Measurements from ENCODE around the gene EVA1A.
"Not testable (repeated sequence)": the region's sequence is repeated elsewhere in the genome, so short reads cannot be mapped to it uniquely, and the experiment has no call there.

EVA1A gene

DNA sequence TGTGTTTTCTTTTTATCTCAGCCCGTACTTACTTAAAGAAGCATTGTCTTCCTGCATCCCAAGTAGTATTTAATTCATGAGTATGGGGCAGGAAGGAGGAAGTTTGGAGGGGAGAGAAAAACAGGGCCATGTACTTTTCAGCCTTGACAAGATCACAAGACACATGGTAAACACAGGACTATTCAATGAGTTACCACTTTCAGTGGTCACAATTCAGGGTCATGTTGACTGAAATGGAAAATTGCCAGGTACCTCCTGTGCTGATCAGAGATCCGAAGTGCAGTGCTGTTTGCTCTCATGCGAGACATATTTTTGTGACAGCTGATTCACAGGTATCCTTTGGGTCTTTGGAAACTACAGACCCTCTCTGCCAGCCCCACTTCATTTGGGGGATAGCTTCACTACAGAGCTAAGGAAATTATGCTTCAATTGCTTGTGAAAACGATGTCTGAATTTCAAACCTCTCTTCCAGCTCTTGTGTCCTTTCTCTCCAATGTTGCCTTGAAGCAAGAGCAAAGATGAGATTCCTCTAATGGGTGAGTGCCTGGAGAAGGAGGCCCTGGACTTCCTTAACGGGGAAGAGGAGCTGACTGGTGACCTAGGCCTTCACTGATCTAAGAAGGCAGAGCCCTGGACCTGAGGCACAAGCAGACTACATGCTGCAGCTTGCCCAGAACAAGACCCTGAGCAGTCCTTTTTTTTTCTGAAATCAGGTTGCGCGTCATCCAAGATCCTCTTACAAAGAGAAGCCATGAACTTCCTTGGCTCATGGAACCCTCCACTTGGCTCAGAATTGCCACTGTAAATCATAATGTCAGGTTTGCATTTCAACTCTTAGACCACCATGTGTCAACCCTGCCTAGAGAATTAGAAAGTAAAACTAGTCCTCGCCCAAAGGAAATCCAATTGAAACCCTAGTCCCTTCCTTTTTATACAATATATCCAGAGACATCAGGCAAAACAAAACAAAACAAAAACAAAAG, 44.1 kb downstream of the EVA1A start:
- no peak for DNase-seq

DNA sequence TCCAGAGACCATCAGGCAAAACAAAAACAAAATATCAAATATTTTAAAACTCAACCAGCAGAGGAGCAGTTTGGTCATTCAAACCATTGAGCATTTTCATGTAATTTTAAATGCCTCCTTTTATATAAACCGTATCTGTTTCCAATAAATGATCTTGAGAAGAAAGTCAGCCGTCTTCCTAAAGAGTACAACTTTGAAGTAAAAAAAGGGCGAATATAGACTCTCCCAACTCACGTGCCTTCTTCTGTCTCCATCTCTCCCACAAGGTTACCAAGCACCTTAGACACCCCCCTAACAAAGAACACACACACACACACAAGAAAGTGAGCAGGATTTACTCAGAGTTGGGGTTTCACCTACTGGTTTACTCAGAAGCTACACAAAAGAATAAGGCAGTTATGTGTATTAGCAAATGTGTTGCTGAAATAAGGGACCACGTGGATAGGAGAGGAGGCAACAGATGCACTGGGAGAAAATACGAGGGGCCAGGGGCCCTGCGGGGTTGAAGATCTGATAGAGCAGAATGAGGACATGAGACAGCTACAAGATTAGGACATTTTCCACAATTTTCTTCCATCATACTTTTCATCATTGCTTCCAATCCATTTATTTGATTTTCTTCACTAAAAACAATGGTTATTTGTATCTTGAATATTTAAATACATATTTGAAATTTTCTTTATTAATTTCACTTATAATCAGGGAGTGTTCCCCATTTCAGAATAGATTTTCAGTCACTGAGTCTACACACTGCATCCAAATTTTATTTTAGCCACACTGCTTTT, 45.0 kb downstream of the EVA1A start:
- no peak for DNase-seq

DNA sequence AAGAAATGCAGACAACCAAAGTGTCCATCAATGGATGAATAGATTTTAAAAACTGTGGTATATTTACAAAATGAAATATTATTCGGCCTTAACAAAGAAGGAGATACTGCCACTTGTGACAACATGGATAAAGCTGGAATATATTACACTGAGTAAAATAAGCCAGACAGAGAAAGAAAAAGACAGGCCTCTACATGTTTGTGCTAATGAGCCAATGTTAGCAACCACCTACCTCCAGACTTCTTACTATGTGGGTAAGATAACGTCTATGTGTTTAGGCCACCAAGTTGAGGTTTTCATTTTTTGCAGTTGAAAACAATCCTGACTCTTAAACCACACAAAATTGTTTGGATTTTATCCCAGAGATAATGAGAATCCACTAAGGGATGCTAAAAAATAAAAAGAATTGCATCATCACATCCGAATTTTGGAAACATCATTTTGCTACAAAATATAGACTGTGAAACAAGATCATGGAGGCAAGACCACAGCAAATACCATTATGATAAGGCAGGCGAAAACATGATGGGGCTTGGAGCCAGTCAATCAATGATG, 47.0 kb downstream of the EVA1A start:
- no peak for DNase-seq

DNA sequence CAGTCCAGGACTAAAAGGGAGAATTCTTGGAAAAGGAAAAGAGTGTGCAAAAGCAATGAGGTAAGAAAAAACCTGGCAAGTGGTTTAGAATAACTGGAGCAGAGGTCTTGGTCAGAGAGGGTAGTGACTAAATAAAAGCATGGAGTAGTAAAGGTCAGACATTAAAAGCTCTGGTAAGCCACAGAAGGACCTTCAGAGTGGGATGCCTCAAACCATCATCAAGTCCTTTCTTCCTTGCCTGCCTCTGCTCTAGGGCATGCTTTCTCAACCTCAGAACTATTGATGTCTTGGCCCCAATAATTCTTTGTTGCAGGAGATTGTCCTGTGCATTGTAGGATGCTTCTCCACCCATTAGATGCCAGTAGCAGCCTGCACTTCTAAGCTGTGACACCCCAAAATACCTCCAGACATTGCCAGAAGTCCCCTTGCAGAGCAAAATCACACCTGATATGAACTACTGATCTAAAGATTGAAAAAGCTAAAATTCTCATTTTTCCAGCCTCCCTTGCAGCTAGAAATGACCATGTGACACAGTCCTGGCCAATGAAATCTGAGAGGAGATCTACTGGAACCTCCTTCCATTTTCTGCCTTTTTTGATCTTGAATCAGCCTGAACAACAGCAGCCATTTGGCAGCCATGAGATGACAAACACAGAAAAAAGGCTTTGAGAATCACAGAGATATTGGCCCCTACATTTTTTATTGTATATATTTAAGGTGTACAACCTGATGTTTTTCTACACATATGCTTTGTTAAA, 48.1 kb downstream of the EVA1A start:
- no peak for DNase-seq

DNA sequence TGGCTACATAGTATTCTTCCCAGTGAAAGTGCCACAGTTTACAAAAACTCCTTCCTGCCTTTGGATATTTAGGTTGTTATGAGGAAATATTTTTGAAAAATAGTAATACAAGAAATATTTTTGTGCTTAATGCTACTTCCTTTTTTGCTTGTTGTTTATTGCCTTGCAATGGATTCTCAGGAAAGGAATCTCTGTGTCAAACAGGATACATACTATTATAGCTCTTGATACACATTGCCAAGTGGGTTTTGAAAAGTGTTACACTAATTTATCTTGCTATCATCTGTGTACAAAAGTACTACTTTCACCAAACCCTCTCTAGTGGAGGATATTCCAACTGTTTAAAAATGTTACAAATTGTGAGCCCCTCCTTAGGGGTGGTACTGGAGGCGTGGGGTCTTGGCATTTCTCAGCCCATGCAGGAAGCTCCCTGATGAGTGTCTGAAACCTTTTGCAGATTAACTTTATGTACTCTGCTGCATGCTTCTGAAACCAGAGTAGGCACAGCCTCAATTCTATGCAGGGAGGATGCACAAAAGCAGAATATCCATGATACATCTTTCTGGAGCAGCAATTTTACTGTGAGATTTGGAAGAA, 54.5 kb downstream of the EVA1A start:
- DNase-seq: no peak

DNA sequence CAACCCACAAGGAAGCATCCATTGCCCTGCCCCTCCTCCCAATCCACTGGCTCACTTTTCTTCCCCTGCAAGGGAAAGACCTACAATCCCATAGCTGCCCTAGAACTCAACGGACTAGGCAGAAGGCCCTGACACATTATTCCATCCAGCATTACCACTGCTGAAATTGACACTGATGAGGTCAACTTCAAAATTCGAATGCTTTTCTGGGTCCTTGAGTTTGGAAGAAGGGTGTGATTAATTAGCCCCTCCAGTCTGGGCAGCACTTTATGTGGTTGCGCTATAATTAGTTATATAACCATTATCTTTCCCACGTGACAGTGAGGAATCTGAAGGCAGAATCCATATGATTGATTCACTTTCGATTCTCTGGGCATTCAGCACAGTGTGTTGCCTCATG, 55.7 kb downstream of the EVA1A start:
- DNase-seq: no peak

DNA sequence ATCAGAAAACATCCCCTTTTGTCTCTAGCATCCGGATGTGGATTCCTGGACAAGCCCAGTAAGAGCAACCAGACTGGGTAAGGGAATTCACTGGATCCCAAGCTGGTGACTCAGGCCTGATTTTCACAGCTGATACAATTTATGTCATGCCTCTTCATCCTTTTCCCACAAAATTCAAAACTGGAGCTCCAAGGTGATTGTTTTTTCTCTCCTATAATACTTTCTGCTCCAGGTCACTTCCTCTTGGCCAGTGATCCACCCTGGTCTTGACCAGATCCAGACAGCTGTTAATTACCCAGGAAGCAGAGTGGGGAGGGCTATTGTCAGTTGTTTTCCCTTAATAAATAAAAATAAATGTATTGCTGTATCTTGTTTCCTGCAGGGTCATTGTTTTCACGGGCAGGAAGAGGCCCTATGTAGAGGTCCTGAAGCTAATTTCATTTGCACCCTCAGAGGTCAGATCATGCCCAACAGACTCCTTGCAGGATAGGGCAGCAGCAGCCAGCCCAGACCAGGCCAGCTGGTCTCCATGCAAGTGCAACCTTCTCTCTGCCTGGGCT, 57.6 kb downstream of the EVA1A start:
- no peak for DNase-seq

DNA sequence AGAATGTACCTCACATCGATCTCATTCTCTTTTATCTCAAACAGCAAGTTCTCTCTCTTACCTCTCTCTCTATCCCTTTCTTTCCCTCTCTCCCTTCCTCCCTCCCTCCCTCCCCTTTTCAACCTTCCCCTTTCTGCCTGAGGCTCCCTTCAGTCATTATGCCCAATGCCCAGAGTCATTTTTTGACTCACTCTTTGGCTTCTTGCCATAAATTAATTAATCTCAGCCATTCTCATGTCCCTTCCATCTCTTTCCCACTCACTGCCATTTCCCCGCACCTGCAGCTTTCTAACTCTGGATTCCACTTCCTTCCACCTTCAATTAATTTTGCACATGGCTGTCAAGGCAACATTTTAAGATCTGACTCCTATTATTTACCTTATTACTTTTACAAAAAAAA, 60.1 kb downstream of the EVA1A start:
- DNase-seq: no peak

DNA sequence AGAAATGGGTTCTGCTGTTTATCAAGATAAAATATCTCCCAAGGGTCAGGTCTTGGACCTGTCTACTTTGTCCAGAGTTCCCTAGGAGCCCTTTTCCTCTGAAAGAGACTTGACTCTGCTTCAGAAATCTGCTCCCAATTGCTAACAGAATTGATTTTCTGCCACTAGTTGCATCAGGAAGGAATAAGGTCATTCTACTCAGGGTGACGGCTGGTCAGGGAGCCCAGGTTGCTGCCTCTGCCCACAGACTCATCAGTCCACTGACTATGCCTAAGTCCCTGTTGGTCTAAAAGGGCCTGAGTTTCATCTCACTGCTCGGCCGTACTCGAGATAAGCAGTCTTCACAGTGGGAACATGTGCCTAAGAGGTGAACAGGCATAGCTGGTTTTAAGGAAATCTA, 61.2 kb downstream of the EVA1A start:
- no peak for DNase-seq

DNA sequence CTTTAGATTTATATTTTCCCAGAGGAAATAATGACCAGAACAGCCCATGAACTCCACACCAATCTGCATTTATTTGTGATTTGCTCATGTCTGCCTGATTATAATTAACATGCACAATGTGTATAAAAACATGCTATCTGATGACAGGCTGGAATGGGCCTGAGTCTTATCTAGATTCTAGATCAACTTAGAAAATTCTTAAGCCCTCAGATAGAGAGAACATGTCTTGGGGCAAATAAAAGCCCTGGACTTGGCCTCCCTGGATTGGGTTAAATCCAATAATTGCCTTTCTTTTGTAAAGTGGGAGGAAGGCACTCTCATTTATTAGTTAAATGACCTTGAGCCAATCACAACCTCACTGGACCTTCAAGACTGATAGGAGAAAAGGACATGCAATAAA, 61.8 kb downstream of the EVA1A start:
- no peak for DNase-seq

DNA sequence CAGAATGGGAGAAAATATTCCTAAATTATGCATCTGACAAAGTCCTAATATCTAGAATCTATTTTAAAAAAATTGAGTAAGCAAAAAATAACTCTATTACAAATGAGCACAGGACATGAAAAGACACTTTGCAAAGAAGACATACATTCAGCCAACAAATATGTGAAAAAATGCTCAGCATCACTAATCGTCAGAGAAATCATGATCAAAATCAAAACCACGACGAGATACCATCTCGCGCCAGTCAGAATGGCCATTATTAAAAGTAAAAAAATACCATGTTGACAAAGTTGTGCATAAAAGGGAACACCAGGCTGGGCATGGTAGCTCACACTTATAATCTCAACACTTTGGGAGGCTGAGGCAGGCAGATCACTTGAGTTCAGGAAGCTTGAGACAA, 63.5 kb downstream of the EVA1A start:
- DNase-seq: no peak

DNA sequence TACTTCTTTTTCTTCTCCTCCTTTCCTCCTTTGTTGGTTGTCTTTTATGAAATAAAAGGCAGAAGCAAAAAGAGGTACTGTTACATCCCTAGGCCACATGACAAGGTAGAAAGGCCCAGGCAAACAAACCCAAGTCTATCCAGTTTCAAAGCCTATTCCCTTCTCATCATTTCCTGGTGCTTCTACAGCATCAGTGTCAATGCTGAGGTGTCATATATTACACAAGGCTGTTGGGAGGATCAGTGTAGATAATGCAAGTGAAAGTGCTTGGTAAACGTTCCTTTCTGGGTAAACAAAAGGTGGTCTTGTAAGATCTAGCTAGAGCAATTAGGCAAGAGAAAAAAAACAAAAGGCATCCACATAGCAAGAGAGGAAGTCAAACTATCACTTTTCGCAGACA, 64.9 kb downstream of the EVA1A start:
- no peak for DNase-seq

DNA sequence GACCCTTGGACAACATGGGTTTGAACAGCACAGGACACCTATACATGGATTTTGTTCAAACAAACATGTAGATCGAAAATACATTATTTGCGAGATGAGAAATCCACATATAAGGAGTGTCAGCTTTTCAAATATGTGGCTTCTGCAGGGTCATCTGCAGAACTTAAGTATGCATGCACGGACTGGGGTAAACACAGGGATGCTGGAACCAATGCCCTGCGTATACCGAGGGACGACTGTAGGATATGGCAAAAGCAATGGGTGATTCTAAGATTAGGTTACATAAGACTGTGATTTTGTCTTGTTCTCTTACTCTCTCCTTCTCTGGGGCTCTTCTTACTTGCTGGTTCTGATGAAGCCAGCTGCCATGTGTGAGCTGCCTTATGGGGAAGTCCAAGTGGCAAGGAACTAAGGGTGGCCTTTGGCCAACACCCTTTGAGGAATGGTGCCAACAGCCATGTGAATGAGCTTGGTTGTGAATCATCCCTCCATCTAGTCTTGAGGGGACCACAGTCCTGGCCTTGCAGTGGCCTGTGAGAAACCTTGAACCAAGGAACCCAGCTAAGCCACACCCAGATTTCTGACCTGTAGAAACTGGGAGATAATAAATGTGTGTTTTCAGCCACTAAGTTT, 66.5 kb downstream of the EVA1A start:
- no peak for DNase-seq

DNA sequence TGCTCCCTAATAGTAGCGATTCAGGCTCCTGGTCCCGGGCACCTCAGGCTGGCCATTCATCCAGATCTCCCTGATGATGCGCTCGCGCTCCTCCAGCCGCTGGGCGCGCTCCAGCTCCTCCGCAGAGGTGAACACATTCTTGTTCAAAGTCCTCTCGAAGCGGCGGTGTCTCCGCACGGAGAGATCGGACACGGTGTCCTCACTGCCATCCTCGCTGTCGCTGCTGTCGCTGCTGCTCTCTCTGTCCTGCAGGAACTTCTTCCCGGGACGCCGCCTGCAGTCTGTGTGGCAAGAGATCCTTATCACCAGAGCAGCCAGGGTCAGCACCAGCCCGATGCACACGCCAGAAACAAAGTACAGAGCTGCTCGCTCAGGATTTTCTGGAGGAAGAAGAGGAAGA, 67.5 kb downstream of the EVA1A start:
- no peak for DNase-seq

DNA sequence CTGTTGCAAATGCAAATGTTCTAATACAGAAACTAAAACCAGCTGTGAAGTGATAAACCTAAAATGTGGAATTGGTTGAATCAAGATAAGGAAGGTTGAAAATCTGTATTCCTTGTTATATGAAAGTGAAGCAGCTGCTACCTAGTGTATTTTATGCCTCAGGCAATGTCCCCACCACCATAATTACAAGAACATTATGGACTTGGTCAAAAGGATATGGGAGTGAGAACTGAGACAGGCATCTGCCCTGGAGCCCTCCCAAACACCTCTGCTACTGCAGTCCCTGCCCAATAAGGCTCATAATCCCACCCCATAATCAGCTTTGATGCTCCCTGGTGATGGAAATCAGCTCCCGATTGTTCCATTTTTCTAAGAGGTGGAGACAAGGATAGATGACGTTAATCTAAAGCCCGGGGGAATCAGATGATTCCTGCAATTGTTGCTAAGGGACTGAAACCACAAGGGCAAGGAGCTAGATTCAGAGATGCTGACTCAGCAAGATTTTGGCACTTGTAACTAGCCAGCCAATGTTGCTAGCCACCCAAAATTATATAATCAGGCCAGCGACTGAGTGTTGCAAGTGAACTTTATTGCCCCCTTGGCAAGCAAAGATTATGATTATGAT, 69.5 kb downstream of the EVA1A start:
- no peak for DNase-seq

DNA sequence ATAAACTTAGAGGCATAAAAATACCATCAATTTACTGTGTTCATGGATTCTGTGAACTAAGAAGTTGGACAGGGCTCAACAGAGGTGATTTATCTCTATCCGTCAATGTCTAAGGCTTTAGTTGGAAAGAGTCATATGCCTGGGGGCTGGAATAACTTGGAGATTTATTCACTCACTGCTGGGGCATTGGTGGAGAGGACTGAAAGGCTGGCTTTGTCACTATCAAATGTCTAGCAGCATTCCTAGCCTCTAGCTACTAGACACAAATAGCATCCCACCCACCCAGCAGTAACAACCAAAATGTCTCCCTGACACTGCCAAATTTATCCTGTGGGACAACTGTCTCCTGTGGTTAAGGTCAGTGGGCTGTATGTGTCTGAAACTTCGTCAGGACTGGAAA, 71.0 kb downstream of the EVA1A start:
- DNase-seq: no peak

DNA sequence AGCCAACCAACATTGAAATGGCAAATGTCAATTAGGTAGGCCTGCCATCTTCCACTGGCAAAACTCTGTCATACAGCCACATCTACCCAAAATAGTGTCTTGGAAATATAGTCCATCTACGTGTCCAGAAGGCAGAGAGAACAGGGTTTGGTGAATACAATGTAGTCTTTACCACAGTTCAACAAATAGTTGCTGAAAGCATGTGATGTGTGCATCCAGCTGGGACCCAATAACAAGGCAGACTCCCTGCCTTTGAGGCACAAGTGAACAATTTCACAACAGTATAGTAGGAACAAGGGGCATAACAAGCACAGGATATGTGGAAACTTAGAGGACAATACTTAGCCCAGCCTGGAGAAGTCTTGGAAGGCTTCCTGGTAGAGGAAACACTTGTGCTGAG, 72.6 kb downstream of the EVA1A start:
- DNase-seq: no peak

DNA sequence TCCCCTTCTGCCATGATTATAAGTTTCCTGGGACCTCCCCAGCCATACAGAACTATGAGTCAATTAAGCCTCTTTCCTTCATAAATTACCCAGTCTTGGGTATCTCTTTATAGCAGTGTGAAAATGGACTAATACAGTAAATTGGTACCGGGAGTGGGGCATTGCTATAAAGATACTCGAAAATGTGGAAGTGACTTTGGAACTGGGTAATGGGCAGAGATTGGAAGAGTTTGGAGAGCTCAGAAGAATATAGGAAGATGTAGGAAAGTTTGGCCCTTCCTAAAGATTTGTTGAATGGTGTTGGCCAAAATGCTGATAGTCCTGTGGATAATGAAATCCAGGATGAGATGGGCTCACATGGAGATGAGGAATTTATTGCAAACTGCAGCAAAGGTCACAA, 74.0 kb downstream of the EVA1A start:
- DNase-seq: not testable (repeated sequence)

DNA sequence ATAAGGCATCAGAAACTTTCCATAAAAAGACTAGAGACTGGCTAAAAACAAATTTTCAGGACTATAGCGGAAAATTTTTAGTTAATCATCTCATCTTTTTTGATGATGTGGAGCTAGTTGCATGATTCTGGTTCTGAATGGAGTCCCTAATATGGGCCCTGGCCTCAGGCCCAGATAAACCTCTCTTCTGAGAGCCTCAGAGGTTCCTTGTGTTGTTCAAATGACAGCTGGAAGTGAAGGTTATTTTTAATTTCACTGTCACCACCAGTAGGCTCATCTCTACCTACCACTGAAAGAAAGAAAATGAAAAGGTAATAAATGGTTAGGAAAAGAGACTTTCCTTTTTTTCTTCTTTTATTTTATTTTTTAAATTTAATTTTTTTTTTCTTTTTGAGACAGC, 75.9 kb downstream of the EVA1A start:
- no peak for DNase-seq

DNA sequence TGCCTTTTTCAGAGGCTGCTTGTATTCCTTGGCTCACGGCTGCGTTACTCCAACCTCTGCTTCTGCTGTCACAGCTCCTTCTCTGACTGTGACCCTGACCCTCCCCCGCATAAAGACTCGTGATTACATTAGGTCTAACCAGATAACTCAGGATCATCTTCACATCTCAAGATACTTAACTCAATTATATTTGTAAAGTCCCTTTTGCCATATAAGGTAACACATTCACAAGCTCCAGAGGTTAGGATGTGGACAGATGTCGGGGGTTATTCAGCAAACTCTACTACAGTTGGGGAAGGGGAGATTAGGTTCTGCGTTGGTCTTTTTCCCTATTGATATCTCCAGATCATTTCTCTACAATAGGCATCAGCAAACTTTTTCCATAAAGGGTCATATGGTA, 76.9 kb downstream of the EVA1A start:
- DNase-seq: no peak

DNA sequence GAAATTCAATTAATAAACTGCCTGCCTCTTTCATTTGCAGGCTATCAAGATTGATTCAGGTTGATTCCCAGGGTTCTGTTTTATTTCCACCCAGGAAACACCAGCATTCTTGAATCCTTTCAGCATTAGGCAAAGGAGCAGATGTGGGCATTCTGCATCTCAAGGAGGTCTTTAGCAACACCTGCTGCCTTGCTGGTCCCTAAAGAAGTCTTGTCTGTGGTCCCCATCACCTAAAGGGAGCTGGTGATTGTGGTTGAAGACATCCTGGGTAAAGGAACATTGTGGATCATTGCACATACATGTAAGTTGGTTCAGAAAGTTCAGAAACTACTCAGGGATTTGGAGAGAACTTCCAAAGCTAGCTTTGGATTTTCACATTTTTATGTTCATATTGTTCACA, 78.3 kb downstream of the EVA1A start:
- DNase-seq: no peak

Measured in central memory CD4-positive, alpha-beta T cell (primary cell).